Stimulated activated CD8-positive, alpha-beta memory T cell treated with anti-CD3 and anti-CD28 coated beads, Interleukin-15, amount 100 ng/mL, for 4 hours (primary cell): ENCODE data around the gene TMEM17.
"Not testable (repeated sequence)": the region's sequence is repeated elsewhere in the genome, so short reads cannot be mapped to it uniquely, and the experiment has no call there.

Experiments
- DNase-seq, 2 donors: peaks; one replicate each; pipeline ENCODE4 v3.0.0-alpha.2; 2020; ENCODE audit warnings: low read depth in 2 of 2

TMEM17 gene

GRCh38 chr2:62505750-62506420, at the start of gene TMEM17:
TSS of gene TMEM17 (minus strand) at chr2:62506195. CDS start at chr2:62506129, 66 bp downstream.
- DNase-seq, result peak in 1 of 2 donors; percentile 0

- no peak for DNase-seq
Measured at GRCh38 chr2:62554440-62554839, 48.4 kb upstream of the TMEM17 start.

GRCh38 chr2:62550461-62550860, 44.5 kb upstream of the TMEM17 start:
- DNase-seq, result no peak

GRCh38 chr2:62547854-62548253, 41.9 kb upstream of the TMEM17 start:
- DNase-seq, result no peak

- DNase-seq, result no peak
Measured at GRCh38 chr2:62545261-62545660, 39.3 kb upstream of the TMEM17 start.

- no peak for DNase-seq
Measured at GRCh38 chr2:62540408-62541168, 34.6 kb upstream of the TMEM17 start.

GRCh38 chr2:62539606-62540407, 33.8 kb upstream of the TMEM17 start:
- DNase-seq, result no peak

- no peak for DNase-seq
Measured at GRCh38 chr2:62538756-62539155, 32.8 kb upstream of the TMEM17 start.

- DNase-seq, result no peak
Measured at GRCh38 chr2:62537814-62538213, 31.8 kb upstream of the TMEM17 start.

- DNase-seq, result no peak
Measured at GRCh38 chr2:62536873-62537547, 31.0 kb upstream of the TMEM17 start.

GRCh38 chr2:62535521-62535920, 29.5 kb upstream of the TMEM17 start:
- DNase-seq, result not testable (repeated sequence)

- no peak for DNase-seq
Measured at GRCh38 chr2:62531594-62531993, 25.6 kb upstream of the TMEM17 start.

GRCh38 chr2:62529758-62530157, 23.8 kb upstream of the TMEM17 start:
- DNase-seq, result no peak

GRCh38 chr2:62527478-62528210, 21.6 kb upstream of the TMEM17 start:
- DNase-seq, result no peak

GRCh38 chr2:62526531-62527381, 20.8 kb upstream of the TMEM17 start:
- no peak for DNase-seq

- DNase-seq, result no peak
Measured at GRCh38 chr2:62525549-62526269, 19.7 kb upstream of the TMEM17 start.

GRCh38 chr2:62524293-62524941, 18.4 kb upstream of the TMEM17 start:
- DNase-seq, result no peak

GRCh38 chr2:62521061-62521460, 15.1 kb upstream of the TMEM17 start:
- DNase-seq, result not testable (repeated sequence)

GRCh38 chr2:62512384-62512783, 6.4 kb upstream of the TMEM17 start:
- no peak for DNase-seq
